Measurements from ENCODE around the gene PRSS33.

- TF ChIP-seq CTCF (conservative IDR thresholded peaks at IDR 0.05; ENCODE audit: low read depth, low read length) (no peak), EZH2 (IDR thresholded peaks at IDR 0.05; ENCODE audit: borderline replicate concordance, low read depth, low read length, poor library complexity, severe bottlenecking) (no peak)
These were observed 47.5 kb downstream of the PRSS33 start for GRCh38 chr16:2739625-2740430.
